ENCODE measurements around the gene ARFGEF3.
"Not testable (repeated sequence)": the region's sequence is repeated elsewhere in the genome, so short reads cannot be mapped to it uniquely, and the experiment has no call there.

The ARFGEF3 gene

GRCh38 chr6:138161338-138162110 lies at the start of gene ARFGEF3:
Gene ARFGEF3 (plus strand): TSS chr6:138161939. CDS start chr6:138162087, 148 bp downstream.
- DNase-seq (ENCODE audit: low spot score) = no peak

GRCh38 chr6:138113588-138114210 lies 48.0 kb upstream of the ARFGEF3 start:
- DNase-seq (ENCODE audit: low spot score) = no peak

GRCh38 chr6:138115201-138115600 lies 46.5 kb upstream of the ARFGEF3 start:
- DNase-seq (ENCODE audit: low spot score) = no peak

- no peak for DNase-seq (ENCODE audit: low spot score)
These were observed 45.7 kb upstream of the ARFGEF3 start for GRCh38 chr6:138115877-138116660.

GRCh38 chr6:138116661-138116999 lies 45.1 kb upstream of the ARFGEF3 start:
- no peak for DNase-seq (ENCODE audit: low spot score)

GRCh38 chr6:138117376-138117914 lies 44.3 kb upstream of the ARFGEF3 start:
- no peak for DNase-seq (ENCODE audit: low spot score)

GRCh38 chr6:138119229-138119628 lies 42.5 kb upstream of the ARFGEF3 start:
- not testable (repeated sequence) for DNase-seq (ENCODE audit: low spot score)

- DNase-seq (ENCODE audit: low spot score) = no peak
These were observed 41.8 kb upstream of the ARFGEF3 start for GRCh38 chr6:138119976-138120375.

GRCh38 chr6:138124096-138124495 lies 37.6 kb upstream of the ARFGEF3 start:
- DNase-seq (ENCODE audit: low spot score) = no peak

- no peak for DNase-seq (ENCODE audit: low spot score)
These were observed 33.6 kb upstream of the ARFGEF3 start for GRCh38 chr6:138128096-138128495.

- no peak for DNase-seq (ENCODE audit: low spot score)
These were observed 32.5 kb upstream of the ARFGEF3 start for GRCh38 chr6:138129190-138129589.

GRCh38 chr6:138142806-138143205 lies 18.9 kb upstream of the ARFGEF3 start:
- DNase-seq (ENCODE audit: low spot score) = no peak

GRCh38 chr6:138145402-138145801 lies 16.3 kb upstream of the ARFGEF3 start:
- DNase-seq (ENCODE audit: low spot score) = no peak

- DNase-seq (ENCODE audit: low spot score) = no peak
These were observed 15.2 kb upstream of the ARFGEF3 start for GRCh38 chr6:138146544-138146943.

- no peak for DNase-seq (ENCODE audit: low spot score)
These were observed 6.3 kb upstream of the ARFGEF3 start for GRCh38 chr6:138155443-138155842.

GRCh38 chr6:138157986-138158638 lies 3.6 kb upstream of the ARFGEF3 start:
- no peak for DNase-seq (ENCODE audit: low spot score)

GRCh38 chr6:138159246-138159645 lies 2.5 kb upstream of the ARFGEF3 start:
- DNase-seq (ENCODE audit: low spot score) = no peak

- no peak for DNase-seq (ENCODE audit: low spot score)
These were observed 1.2 kb upstream of the ARFGEF3 start for GRCh38 chr6:138160329-138161087.

GRCh38 chr6:138161088-138161337 lies 726 bp upstream of the ARFGEF3 start:
- no peak for DNase-seq (ENCODE audit: low spot score)

GRCh38 chr6:138162111-138162954 lies 594 bp downstream of the ARFGEF3 start:
- no peak for DNase-seq (ENCODE audit: low spot score)
